ENCODE measurements around the gene HLA-DMB.

GRCh38 chr6:32888576-32888975 lies 52.3 kb downstream of the HLA-DMB start:
- TF ChIP-seq, protein P1, sequence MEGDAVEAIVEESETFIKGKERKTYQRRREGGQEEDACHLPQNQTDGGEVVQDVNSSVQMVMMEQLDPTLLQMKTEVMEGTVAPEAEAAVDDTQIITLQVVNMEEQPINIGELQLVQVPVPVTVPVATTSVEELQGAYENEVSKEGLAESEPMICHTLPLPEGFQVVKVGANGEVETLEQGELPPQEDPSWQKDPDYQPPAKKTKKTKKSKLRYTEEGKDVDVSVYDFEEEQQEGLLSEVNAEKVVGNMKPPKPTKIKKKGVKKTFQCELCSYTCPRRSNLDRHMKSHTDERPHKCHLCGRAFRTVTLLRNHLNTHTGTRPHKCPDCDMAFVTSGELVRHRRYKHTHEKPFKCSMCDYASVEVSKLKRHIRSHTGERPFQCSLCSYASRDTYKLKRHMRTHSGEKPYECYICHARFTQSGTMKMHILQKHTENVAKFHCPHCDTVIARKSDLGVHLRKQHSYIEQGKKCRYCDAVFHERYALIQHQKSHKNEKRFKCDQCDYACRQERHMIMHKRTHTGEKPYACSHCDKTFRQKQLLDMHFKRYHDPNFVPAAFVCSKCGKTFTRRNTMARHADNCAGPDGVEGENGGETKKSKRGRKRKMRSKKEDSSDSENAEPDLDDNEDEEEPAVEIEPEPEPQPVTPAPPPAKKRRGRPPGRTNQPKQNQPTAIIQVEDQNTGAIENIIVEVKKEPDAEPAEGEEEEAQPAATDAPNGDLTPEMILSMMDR (IDR thresholded peaks at IDR 0.05) = no peak
- no peak for TF ChIP-seq POLR2A (IDR thresholded peaks at IDR 0.05)

Measured in uterus (tissue), 2 donors.